ENCODE data around the gene GLO1.

The GLO1 gene

DNA sequence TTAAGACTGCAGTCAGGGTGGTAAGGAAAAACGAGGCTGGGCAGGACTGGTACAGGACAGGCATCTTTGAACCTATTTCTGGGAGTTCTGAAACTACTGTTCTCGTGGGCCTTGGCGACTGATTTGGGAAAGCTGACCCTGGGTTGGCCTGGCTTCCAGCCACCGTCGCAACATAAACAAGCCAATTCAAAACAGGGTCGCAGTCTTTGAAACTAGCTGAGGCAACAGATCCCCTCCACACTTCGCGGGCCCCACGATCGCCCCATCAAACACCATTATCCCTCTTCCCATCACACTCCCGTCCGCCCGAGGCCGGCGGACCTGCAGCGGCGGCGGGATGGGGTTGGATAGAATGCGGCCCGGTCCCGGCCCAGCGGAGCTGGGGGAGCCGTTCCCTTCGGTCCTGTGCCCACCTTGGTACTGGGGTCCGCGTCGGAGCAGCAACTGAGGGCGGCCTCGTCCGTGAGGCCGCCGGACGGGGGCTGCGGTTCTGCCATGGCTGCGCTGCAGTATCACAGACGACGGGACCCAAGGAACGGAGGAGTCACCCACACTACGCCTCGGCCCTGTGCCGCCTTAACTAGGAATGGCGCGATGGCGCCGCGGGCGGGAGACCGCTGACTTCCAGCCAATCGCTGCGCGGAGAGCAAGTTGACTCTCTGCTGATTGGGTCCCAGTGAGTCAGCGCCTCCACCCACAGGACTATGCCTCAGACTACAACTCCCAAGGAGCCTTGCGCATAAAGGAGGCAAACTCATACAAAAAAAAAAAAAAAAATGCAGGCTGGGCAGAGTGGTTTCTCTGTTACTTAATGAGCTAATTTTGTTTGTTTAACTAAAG is at the start of gene GLO1:
TSS of gene GLO1 (minus strand) at position 588 of the 840 bp plus-strand sequence. CDS start at position 497, 91 bp downstream.
- peak; percentile 96 to 97 for DNase-seq

GRCh38 chr6:38750968-38751615 is 48.1 kb upstream of the GLO1 start:
- no peak for DNase-seq

DNA sequence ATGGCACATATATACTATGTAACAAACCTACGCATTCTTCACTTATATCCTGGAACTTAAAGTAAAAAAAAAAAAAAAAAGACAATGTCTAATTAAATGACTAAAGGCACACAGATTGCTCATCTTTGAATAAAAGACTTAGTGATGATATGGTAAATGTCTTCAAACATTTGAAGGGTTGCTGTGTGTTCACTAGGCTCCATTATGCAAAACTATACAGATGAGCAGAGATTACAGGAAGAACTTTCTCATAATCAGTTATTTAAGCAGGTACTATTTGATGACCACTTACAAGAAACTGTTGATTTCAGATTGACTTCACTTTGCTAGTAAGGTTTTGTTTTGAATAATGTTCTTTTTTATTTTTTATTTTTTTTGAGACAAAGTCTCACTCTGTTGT is 46.5 kb upstream of the GLO1 start:
- no peak for DNase-seq

DNA sequence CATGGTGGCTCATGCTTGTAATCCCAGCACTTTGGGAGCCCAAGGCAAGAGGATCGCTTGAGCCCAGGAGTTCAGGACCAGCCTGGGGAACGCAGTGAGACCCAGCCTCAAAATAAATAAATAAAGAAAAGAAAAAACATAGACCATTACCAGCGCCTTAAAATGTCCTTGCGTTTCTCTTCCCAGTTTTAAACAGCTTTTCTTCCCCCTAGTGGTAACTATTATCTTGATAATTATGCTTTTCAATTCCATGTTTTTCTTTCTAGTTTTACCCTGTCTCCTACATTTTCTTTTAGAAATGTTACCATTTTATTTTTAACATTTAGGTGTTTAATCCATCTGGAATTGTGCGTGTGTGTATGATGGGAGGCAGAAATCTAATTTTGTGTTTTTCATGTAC is 36.6 kb upstream of the GLO1 start:
- no peak for DNase-seq

- no peak for DNase-seq
These were observed 35.3 kb upstream of the GLO1 start for GRCh38 chr6:38738261-38738660.

- DNase-seq, result no peak
These were observed 34.0 kb upstream of the GLO1 start for GRCh38 chr6:38736951-38737350.

DNA sequence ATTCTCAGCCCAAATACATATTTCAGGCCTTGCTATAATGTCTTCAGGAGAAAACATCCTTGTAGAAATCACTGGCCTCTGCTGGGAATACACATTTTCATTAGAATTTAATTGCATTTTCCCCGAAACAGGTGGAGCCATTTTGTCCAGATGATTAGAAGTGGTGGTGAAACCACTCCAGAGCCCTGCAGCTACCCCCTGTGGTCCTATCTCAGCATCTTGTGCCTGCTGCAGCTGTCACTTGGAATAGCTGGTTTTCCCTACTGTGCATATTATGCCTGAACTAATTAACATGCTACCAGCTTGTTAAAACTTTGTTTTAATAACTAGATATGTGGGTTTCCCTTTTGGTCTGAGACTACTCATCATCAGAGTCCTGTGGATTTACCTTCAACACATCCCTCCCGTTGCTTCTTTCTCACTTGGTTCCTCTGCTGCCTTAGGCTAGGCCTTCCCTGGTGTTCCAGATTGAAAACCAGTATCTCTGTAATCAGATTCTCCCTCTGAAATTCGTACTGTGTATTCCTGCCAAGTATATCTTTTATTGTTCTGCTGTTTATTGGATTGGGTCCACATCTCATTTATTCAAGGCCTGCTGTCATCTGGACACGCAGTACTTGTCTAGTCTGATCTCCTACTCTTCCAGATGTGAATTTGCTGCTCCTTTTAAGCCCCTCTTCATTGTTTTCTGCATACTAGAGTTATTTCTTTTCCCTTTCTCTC is 27.4 kb upstream of the GLO1 start:
- no peak for DNase-seq

DNA sequence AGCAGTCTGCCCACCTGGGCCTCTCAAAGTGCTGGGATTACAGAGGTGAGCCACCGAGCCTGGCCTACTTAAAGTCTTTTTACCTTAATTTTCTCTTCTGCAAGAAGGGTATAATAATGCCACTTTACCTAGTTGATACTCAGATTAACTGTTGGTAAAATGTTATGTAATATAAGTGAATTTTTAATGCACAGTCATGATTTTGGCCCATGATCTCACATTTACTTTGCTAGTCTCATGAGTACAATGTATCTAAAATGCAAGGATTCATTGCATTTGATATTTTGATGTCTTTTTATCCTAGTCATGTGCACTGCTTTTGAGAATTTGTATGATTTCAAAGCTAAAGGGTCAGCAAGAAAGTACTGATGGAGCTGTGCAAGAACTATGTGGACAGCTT is 25.3 kb upstream of the GLO1 start:
- DNase-seq, result no peak

GRCh38 chr6:38725414-38726183 is 22.7 kb upstream of the GLO1 start:
- DNase-seq, result no peak

GRCh38 chr6:38724343-38724742 is 21.4 kb upstream of the GLO1 start:
- no peak for DNase-seq

DNA sequence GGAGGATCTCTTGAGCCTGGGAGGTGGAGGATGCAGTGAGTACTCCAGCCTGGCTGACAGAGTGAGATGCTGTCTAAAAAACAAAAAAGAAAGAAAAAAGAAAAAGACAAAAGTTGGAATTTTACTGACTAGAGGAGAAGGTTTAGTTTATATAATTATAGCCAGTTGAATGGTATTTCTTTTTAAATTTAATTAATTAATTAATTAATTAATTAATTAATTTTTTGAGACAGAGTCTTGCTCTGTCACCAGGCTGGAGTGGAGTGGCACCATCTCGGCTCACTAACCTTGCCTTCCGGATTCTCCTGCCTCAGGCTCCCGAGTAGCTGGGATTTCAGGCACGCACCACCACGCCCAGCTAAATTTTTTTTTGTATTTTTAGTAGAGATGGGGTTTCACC is 20.8 kb upstream of the GLO1 start:
- no peak for DNase-seq

- DNase-seq, result no peak
These were observed 19.9 kb upstream of the GLO1 start for GRCh38 chr6:38722727-38723334.

- DNase-seq, result no peak
These were observed 19.1 kb upstream of the GLO1 start for GRCh38 chr6:38722038-38722437.

- no peak for DNase-seq
These were observed 17.4 kb upstream of the GLO1 start for GRCh38 chr6:38720295-38720694.

DNA sequence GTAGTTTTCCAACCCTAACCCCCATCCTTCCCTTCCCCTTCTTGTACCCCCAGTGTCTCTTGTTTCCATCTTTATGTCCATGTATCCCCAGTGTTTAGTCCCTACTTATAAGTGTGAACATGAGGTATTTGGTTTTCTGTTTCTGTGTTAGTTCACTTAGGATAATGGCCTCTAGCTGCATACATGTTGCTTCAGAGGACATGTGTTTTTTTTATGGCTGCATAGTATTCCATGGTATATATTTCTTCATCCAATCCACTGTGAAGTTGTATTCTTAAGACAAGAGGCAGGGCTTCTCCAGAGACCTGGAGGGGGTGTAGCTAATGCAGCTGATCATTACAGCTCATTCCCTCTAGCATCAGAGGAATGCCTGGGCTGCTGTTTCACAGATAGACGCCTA is 16.4 kb upstream of the GLO1 start:
- no peak for DNase-seq

DNA sequence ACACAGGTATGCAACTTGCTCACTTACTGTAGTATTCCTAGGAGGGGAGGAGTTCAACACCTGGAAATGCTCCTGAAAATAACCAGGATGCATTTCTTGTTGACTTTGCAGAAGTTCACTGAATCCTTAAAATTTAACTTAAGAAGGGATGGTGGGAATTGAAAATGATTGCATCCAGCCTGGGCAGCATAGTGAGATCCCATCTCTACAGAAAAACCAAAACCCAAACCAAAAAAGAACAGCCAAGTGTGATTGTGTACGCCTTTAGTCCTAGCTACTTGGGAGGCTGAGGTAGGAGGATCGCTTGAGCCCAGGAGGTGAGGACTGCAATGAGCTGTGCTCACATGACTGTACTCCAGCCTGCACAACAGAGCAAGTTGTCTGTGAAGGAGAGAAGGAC is 13.9 kb upstream of the GLO1 start:
- no peak for DNase-seq

DNA sequence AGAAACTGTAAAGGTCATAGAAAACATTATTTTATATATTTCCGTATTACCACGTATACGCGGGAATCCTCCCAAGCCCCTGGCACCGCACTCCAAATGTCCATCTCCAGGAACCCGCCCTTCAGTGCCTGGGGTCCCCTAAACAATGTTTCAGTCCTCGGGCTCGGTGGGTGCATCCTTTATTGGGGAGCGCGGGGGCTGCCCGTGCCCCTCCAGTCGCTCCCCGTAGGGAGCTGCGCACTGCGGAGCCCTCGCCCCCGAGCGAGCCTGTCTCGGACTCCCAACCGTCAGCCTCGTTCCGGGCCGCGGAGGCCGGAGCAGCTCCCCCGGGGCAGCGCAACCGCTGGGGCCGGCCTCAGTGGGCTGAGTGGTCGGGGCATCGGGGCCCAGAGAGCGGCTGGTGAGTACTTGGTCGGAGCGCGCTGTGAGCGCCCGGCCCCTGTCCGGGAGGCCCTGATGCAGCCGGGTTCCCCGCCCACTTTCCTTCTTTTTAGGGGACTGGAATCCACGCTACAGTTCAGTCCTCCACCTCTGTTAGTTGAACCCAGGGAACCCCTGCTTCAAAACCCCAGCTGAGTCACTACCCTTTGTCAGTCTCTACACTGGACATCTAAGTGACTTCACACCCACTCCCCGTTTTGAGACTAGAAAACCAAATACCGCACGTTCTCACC is 12.2 kb upstream of the GLO1 start, which contains the start of gene DNAH8:
TSS of gene DNAH8 (plus strand) at position 296 of the 674 bp plus-strand sequence. CDS start 7,499 bp downstream, outside the sequence.
- DNase-seq, result no peak

DNA sequence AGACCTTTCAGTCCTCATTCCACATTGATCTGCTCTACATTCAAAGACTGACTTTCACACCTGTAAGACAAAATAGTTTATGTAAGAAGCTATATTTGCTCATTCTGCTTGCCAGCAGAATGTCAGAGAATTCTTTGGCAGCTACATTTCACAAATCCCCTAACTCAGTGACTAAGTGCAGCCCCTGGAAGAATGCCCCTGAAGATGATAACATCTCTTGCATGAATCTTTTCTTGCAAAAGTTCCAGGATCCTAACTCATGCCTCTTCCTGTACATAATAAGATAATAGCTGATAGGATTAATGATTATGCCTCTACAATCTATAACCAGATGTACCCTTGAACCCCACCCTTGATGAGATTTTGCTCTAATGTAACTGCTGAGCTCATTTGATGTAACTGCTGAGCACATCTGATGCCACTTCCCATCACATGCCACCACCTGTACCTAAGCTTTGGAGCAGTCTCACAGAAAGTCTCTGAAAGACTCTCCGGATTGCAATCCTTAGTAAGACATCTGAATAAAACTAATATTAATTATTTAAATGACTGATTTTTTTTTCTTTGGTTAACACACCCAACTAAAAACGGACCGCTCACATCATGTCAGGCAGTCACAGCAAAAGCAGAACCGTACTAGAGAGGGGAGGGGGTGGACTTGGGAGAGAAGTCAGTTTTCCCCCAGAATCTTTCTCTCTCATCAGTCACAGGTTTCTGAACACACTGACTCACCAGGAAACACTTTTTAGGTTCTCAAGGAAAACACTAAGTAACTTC is 11.5 kb upstream of the GLO1 start:
- no peak for DNase-seq

DNA sequence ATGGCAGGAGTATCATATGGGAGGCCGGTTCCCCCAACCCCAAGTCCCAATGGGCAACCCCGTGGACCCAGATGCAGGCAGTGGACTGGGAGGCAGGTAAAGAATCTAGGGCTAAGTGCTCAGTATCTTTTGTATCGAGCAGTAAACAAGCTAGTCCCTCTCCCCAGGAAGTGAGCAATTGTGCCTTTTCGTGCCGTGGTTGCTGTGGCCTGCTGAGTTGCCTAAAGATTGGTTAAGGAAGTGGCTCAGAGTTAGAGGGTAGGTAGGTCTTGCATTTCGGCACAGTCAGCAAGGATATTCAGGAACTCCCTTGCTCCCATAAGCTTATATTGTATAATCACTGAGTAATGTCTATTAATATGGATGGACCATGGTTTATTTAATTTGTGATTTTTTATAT is 10.9 kb upstream of the GLO1 start:
- DNase-seq, result no peak

- DNase-seq, result no peak
These were observed 5.6 kb upstream of the GLO1 start for GRCh38 chr6:38708496-38708895.

DNA sequence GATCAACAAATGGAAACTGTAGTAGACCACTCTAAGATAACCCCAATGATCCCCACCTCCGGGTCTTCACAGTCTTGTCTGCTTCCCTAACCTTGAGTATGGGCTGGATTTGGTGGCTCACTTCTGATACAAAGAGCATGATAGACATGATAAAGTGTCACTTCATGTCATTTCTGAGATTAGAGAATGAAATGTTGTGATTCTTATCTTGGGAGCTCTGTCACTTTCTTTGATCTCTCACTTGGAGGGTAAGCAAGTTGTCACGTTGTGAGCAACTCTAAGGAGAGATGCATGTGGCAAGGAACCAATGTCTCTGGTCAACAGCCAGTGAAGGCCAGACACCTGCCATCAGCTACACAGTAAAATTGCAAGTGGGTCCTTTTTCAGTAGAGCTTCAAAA is 3.0 kb upstream of the GLO1 start:
- DNase-seq, result no peak
